ENCODE measurements around the gene SCN8A. TPM values are rescaled to one million over a fixed set of nuclear protein-coding genes. Genes with fewer than 3 reads are reported as not detected.

SCN8A gene
- total RNA-seq, 3 donors from 2014 or later (not counting 1 experiment from before 2014, with no cell fraction given) = 0.42 to 0.66 (median 0.65) TPM

DNA sequence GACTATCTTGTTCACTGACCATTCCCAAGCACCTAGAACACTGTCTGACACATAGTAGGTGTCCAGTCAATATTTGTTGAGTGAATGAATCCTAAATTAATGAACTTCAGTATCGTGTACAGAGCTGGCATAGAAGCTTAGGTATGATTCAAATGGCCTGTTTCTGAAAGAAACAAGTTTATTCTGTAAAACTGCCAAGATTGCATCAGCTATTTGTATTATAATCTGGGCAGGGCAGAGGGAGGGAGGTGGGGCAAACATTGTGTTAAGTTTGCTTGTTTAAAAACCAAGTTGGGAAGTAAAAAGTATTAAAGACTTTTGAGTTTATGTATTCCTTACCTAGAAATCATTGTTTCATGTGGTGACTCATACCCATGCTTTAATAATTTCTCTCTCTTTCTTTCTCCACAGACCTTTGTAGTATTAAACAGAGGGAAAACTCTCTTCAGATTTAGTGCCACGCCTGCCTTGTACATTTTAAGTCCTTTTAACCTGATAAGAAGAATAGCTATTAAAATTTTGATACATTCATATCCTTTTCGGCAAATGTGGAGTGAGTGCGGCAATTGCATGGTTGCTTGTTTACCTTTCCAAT is 92.8 kb downstream of the SCN8A start:
- TF ChIP-seq, protein P1, sequence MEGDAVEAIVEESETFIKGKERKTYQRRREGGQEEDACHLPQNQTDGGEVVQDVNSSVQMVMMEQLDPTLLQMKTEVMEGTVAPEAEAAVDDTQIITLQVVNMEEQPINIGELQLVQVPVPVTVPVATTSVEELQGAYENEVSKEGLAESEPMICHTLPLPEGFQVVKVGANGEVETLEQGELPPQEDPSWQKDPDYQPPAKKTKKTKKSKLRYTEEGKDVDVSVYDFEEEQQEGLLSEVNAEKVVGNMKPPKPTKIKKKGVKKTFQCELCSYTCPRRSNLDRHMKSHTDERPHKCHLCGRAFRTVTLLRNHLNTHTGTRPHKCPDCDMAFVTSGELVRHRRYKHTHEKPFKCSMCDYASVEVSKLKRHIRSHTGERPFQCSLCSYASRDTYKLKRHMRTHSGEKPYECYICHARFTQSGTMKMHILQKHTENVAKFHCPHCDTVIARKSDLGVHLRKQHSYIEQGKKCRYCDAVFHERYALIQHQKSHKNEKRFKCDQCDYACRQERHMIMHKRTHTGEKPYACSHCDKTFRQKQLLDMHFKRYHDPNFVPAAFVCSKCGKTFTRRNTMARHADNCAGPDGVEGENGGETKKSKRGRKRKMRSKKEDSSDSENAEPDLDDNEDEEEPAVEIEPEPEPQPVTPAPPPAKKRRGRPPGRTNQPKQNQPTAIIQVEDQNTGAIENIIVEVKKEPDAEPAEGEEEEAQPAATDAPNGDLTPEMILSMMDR (IDR thresholded peaks at IDR 0.05) = no peak
- ATAC-seq (no peak), DNase-seq (no peak)
- H3K4me1 Mint-ChIP-seq = no peaks in the 10 kb centered on the region
- Histone ChIP-seq H3K27me3 (ENCODE audit: control insufficient read depth, insufficient read depth, low read length) (no peaks in the 10 kb centered on the region), H3K4me3 (ENCODE audit: low read length) (no peak overlapping the region), H3K9me3 (ENCODE audit: control insufficient read depth, insufficient read depth, low read length) (no peaks in the 10 kb centered on the region), H3K27ac (ENCODE audit: low read length) (no peak overlapping the region), H3K36me3 (ENCODE audit: control insufficient read depth, insufficient read depth, low read length) (no peaks in the 10 kb centered on the region), H3K4me1 (ENCODE audit: control insufficient read depth, insufficient read depth, low read length) (no peaks in the 10 kb centered on the region)
- no peak overlapping the region for H3K27ac Mint-ChIP-seq
- H3K36me3 Mint-ChIP-seq = no peaks in the 10 kb centered on the region
- H3K4me3 Mint-ChIP-seq = no peak overlapping the region
- intact Hi-C loops (cut with micrococcal nuclease) = no loop called here
- 76% methylated on average over 3 of the region's 4 CpGs for WGBS (ENCODE audit: insufficient coverage)
- no peaks in the 10 kb centered on the region for H3K9me3 Mint-ChIP-seq
- peaks cover 7% of the 10 kb centered on the region in 2 donors for H3K27me3 Mint-ChIP-seq (ENCODE audit: low read depth in 2 of 2)

DNA sequence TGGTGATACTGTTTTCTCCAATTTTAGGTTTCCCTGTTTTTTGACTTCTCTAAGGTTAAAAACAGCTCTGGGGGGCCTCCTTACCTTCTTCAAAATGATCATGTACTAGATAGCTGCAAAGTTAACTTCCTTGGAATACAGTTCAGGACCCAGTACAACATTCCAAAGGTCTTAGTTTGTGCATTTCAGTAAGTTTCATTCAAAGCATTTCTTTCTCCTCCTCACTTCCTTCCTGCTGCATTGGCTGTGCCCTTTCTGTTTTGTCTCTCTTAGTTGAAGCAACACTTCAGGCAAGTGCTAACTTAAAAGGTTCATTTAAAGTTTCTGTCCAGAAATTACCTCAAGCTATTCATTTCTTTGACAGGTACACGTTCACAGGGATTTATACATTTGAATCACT is 95.7 kb downstream of the SCN8A start:
- peaks cover 0 to 7% of the 10 kb centered on the region in 2 donors for H3K27me3 Mint-ChIP-seq (ENCODE audit: low read depth in 2 of 2)
- no peaks in the 10 kb centered on the region for H3K36me3 ChIP-seq (ENCODE audit: control insufficient read depth, insufficient read depth, low read length)
- H3K9me3 Mint-ChIP-seq = no peaks in the 10 kb centered on the region
- DNase-seq (no peak), ATAC-seq (no peak)
- H3K4me3 Mint-ChIP-seq = no peak overlapping the region
- H3K27ac Mint-ChIP-seq = no peak overlapping the region
- H3K36me3 Mint-ChIP-seq = no peaks in the 10 kb centered on the region
- 56% methylated on average over 1 of the region's 1 CpG for WGBS (ENCODE audit: insufficient coverage)
- H3K27me3 ChIP-seq (ENCODE audit: control insufficient read depth, insufficient read depth, low read length) = no peaks in the 10 kb centered on the region
- H3K4me3 ChIP-seq (ENCODE audit: low read length) = no peak overlapping the region
- H3K4me1 ChIP-seq (ENCODE audit: control insufficient read depth, insufficient read depth, low read length) = no peaks in the 10 kb centered on the region
- TF ChIP-seq, protein P1 (IDR thresholded peaks at IDR 0.05) = no peak
- H3K27ac ChIP-seq (ENCODE audit: low read length) = no peak overlapping the region
- H3K9me3 ChIP-seq (ENCODE audit: control insufficient read depth, insufficient read depth, low read length) = no peaks in the 10 kb centered on the region
- intact Hi-C loops (cut with micrococcal nuclease) = no loop called here
- no peaks in the 10 kb centered on the region for H3K4me1 Mint-ChIP-seq

DNA sequence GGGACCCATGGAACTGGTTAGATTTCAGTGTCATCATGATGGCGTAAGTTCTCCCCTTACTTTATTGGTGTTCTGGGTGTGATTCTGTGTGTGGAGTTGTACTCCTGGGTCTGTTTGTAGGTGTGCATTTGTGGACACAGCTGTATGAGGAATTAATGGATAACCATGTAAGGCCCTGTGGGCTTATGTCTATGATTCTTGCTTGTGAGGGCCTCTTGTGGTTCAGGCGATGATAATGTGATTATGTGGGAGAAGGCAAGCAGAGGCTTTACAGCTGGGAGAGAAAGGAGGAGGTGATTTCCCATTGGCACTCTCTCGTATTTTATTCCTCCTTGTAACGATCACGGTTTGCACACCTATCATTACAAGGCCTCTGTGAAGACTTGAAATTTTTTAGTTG is 96.1 kb downstream of the SCN8A start:
- Mint-ChIP-seq H3K4me3 (no peak overlapping the region), H3K27me3 (ENCODE audit: low read depth in 2 of 2) (peaks cover 0 to 7% of the 10 kb centered on the region in 2 donors), H3K9me3 (no peaks in the 10 kb centered on the region), H3K27ac (no peak overlapping the region), H3K4me1 (no peaks in the 10 kb centered on the region), H3K36me3 (no peaks in the 10 kb centered on the region)
- intact Hi-C loops (cut with micrococcal nuclease) = no loop called here
- TF ChIP-seq, protein P1 (IDR thresholded peaks at IDR 0.05) = no peak
- no peaks in the 10 kb centered on the region for H3K9me3 ChIP-seq (ENCODE audit: control insufficient read depth, insufficient read depth, low read length)
- ATAC-seq = no peak
- no peaks in the 10 kb centered on the region for H3K27me3 ChIP-seq (ENCODE audit: control insufficient read depth, insufficient read depth, low read length)
- WGBS (ENCODE audit: insufficient coverage) = 93% methylated on average over 5 of the region's 5 CpGs
- H3K4me1 ChIP-seq (ENCODE audit: control insufficient read depth, insufficient read depth, low read length) = no peaks in the 10 kb centered on the region
- no peak overlapping the region for H3K27ac ChIP-seq (ENCODE audit: low read length)
- DNase-seq = no peak
- H3K36me3 ChIP-seq (ENCODE audit: control insufficient read depth, insufficient read depth, low read length) = no peaks in the 10 kb centered on the region
- H3K4me3 ChIP-seq (ENCODE audit: low read length) = no peak overlapping the region

DNA sequence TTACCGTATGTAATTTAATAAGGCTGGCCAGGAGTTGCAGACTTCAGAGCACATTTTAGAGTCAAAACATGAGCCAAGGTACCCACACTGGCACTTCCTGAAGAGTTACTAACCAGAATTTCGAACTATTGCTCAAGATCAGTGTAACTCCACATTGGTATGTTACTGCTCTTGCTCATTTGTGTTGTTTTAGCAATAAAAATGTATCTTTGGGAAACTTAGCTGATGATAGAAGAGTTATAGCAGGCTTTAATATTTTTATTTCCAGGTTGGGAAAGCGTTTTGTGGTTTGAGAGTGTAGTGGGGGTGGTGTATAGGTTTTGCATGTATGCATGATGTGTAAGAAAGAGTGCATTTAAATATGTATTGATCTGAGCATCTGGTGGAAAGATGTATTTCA is 96.6 kb downstream of the SCN8A start:
- Histone ChIP-seq H3K9me3 (ENCODE audit: control insufficient read depth, insufficient read depth, low read length) (no peaks in the 10 kb centered on the region), H3K27me3 (ENCODE audit: control insufficient read depth, insufficient read depth, low read length) (no peaks in the 10 kb centered on the region), H3K36me3 (ENCODE audit: control insufficient read depth, insufficient read depth, low read length) (no peaks in the 10 kb centered on the region), H3K4me1 (ENCODE audit: control insufficient read depth, insufficient read depth, low read length) (no peaks in the 10 kb centered on the region), H3K4me3 (ENCODE audit: low read length) (no peak overlapping the region), H3K27ac (ENCODE audit: low read length) (no peak overlapping the region)
- H3K4me3 Mint-ChIP-seq = no peak overlapping the region
- TF ChIP-seq, protein P1 (IDR thresholded peaks at IDR 0.05) = no peak
- no peaks in the 10 kb centered on the region for H3K36me3 Mint-ChIP-seq
- DNase-seq (no peak), ATAC-seq (peak in 1 of 3 donors; percentile 30)
- H3K4me1 Mint-ChIP-seq = no peaks in the 10 kb centered on the region
- WGBS (ENCODE audit: insufficient coverage) = 68% methylated on average over 3 of the region's 3 CpGs
- H3K27ac Mint-ChIP-seq = no peak overlapping the region
- H3K27me3 Mint-ChIP-seq (ENCODE audit: low read depth in 2 of 2) = peaks cover 0 to 5% of the 10 kb centered on the region in 2 donors
- H3K9me3 Mint-ChIP-seq = no peaks in the 10 kb centered on the region
- intact Hi-C loops (cut with micrococcal nuclease) = no loop called here
